WTC11 (cell line): ENCODE data around the gene CENPB. TPM values are rescaled to one million over a fixed set of nuclear protein-coding genes. Genes with fewer than 3 reads are reported as not detected.

Experiments used
- ATAC-seq: fragments of 200-7000 bp; cut with Tn5 transposase; 2 replicates; pipeline ENCODE4 v1.10.0; 2021; ENCODE audit warnings: mild to moderate bottlenecking, moderate library complexity
- CTCF ChIA-PET: fragments of 300-600 bp; sonication (Branson Sonifier 250); formaldehyde crosslinking; loops from one replicate; lab custom pipeline; 2021; ENCODE audit warnings: antibody characterized with exemption; lab: Charles Lee
- POLR2A ChIA-PET: fragments of 350-600 bp; sonication (Branson Sonifier 250); formaldehyde crosslinking; loops from one replicate; lab custom pipeline; 2021; ENCODE audit warnings: antibody characterized with exemption; lab: Charles Lee
- DNase-seq: peaks from one replicate; pipeline ENCODE4 v3.0.0; 2021; ENCODE audit warnings: low spot score
- H3K27ac Mint-ChIP-seq: 2 replicates; pipeline ENCODE4 v1.8.0; 2021; ENCODE audit warnings: mixed read lengths
- H3K27me3 Mint-ChIP-seq: 2 replicates; pipeline ENCODE4 v1.8.0; 2021; ENCODE audit warnings: low read depth, mild to moderate bottlenecking, moderate library complexity, mixed read lengths
- H3K36me3 Mint-ChIP-seq: 2 replicates; pipeline ENCODE4 v1.8.0; 2021; ENCODE audit warnings: mixed read lengths
- H3K4me1 Mint-ChIP-seq: 2 replicates; pipeline ENCODE4 v1.8.0; 2022; ENCODE audit warnings: mixed read lengths
- H3K4me3 Mint-ChIP-seq: 2 replicates; pipeline ENCODE4 v1.8.0; 2021; ENCODE audit warnings: mild to moderate bottlenecking, moderate library complexity, mixed read lengths
- H3K9me3 Mint-ChIP-seq: 2 replicates; pipeline ENCODE4 v1.8.0; 2021; ENCODE audit warnings: mixed read lengths
- CBFB ChIP-seq: sonication (generic); formaldehyde crosslinking; IDR thresholded peaks from 2 replicates; pipeline ENCODE4 v1.8.1; 2022; ENCODE audit warnings: mild to moderate bottlenecking, low read depth, missing genetic modification reagents
- ESRRA ChIP-seq: sonication (generic); formaldehyde crosslinking; IDR thresholded peaks from 2 replicates; pipeline ENCODE4 v1.8.1; 2022; ENCODE audit warnings: mild to moderate bottlenecking, missing genetic modification reagents, borderline replicate concordance
- ETV6 ChIP-seq: sonication (generic); formaldehyde crosslinking; IDR thresholded peaks from 2 replicates; pipeline ENCODE4 v1.8.1; 2022; ENCODE audit warnings: mild to moderate bottlenecking, missing genetic modification reagents
- FOXJ3 ChIP-seq: sonication (generic); formaldehyde crosslinking; IDR thresholded peaks from 2 replicates; pipeline ENCODE4 v1.9.0; 2021; ENCODE audit warnings: missing genetic modification reagents, mild to moderate bottlenecking, borderline replicate concordance
- FOXP1 ChIP-seq: sonication (generic); formaldehyde crosslinking; IDR thresholded peaks from 2 replicates; pipeline ENCODE4 v1.8.0; 2022; ENCODE audit warnings: missing genetic modification reagents, mild to moderate bottlenecking, moderate library complexity, borderline replicate concordance
- GABPB1 ChIP-seq: sonication (generic); formaldehyde crosslinking; IDR thresholded peaks from 2 replicates; pipeline ENCODE4 v1.8.1; 2023; ENCODE audit warnings: mild to moderate bottlenecking, missing genetic modification reagents
- HMGA2 ChIP-seq: fragments of 250-450 bp; sonication (Bioruptor Pico); IDR thresholded peaks from 2 replicates; pipeline ENCODE4 v1.4.0; 2021; ENCODE audit warnings: mild to moderate bottlenecking, moderate library complexity
- MXD4 ChIP-seq: fragments of 250-450 bp; sonication (Bioruptor Pico); IDR thresholded peaks from 2 replicates; pipeline ENCODE4 v1.8.0; 2021; ENCODE audit warnings: mild to moderate bottlenecking, moderate library complexity, borderline replicate concordance
- NFYB ChIP-seq: sonication (generic); formaldehyde crosslinking; conservative IDR thresholded peaks from 2 replicates; pipeline ENCODE4 v1.8.0; 2022; ENCODE audit warnings: low read depth, missing genetic modification reagents
- NR2C2 ChIP-seq: sonication (generic); formaldehyde crosslinking; IDR thresholded peaks from 2 replicates; pipeline ENCODE4 v1.8.0; 2022; ENCODE audit warnings: mild to moderate bottlenecking, missing genetic modification reagents
- NR3C1 ChIP-seq: sonication (generic); formaldehyde crosslinking; conservative IDR thresholded peaks from 2 replicates; pipeline ENCODE4 v1.8.1; 2023; ENCODE audit warnings: low read depth, mild to moderate bottlenecking, missing genetic modification reagents
- SMAD3 ChIP-seq: sonication (generic); formaldehyde crosslinking; IDR thresholded peaks from 2 replicates; pipeline ENCODE4 v1.8.0; 2022; ENCODE audit warnings: missing genetic modification reagents, mild to moderate bottlenecking, borderline replicate concordance
- SMAD4 ChIP-seq: sonication (generic); formaldehyde crosslinking; IDR thresholded peaks from 2 replicates; pipeline ENCODE4 v1.8.0; 2022; ENCODE audit warnings: mild to moderate bottlenecking, missing genetic modification reagents
- SOX15 ChIP-seq: fragments of 250-450 bp; sonication (Bioruptor Pico); IDR thresholded peaks from 2 replicates; pipeline ENCODE4 v1.9.0; 2021; ENCODE audit warnings: mild to moderate bottlenecking
- ZNF232 ChIP-seq: sonication (generic); formaldehyde crosslinking; IDR thresholded peaks from 2 replicates; pipeline ENCODE4 v1.8.0; 2022; ENCODE audit warnings: mild to moderate bottlenecking, missing genetic modification reagents
- total RNA-seq: library from RNA; stranded (reverse); gene quantifications from 3 replicates; pipeline ENCODE4 v1.2.3, GENCODE V29; 2021
- TF ChIP-seq, protein P1 (sequence below): sonication (generic); formaldehyde crosslinking; IDR thresholded peaks from 2 replicates; pipeline ENCODE4 v1.8.0; 2022; ENCODE audit warnings: mild to moderate bottlenecking, missing genetic modification reagents
- TF ChIP-seq, protein P2 (sequence below): sonication (generic); formaldehyde crosslinking; IDR thresholded peaks from 2 replicates; pipeline ENCODE4 v1.8.1; 2022; ENCODE audit warnings: low read depth, missing genetic modification reagents, borderline replicate concordance
- TF ChIP-seq, protein P3 (sequence below): sonication (generic); formaldehyde crosslinking; IDR thresholded peaks from 2 replicates; pipeline ENCODE4 v1.8.0; 2023; ENCODE audit warnings: missing genetic modification reagents, mild to moderate bottlenecking, borderline replicate concordance
- TF ChIP-seq, protein P4 (sequence below): sonication (generic); formaldehyde crosslinking; IDR thresholded peaks from 2 replicates; pipeline ENCODE4 v1.8.1; 2022; ENCODE audit warnings: missing genetic modification reagents, borderline replicate concordance
- TF ChIP-seq, protein P5 (sequence below): sonication (generic); formaldehyde crosslinking; IDR thresholded peaks from 2 replicates; pipeline ENCODE4 v1.8.1; 2023; ENCODE audit warnings: mild to moderate bottlenecking, missing genetic modification reagents, moderate library complexity

CENPB gene
- total RNA-seq, 1 experiment from 2014 or later: 58.7 TPM

DNA sequence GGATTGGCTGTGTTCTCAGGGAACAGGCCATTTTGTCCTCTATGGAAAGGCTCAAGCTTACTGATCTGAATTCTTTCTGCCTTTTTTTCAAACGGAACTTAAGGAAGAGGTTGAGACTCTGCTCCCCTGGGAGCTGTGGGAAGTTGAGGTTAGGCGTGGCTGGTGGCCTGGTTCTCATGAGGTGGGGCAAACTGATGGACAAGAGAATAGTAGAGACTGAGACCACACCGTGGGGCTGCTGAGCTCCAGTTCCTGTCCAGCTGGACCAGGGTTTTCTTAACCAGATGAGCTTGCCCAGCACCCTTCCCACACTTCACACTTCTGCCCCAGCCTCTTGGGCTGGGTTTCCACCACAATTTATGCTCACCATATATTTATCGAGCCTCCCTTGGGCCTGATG is 39.9 kb upstream of the CENPB start:
- no peak for DNase-seq
- CTCF ChIA-PET: interaction anchor here (0.5 to 1.3 kb wide), 3 partner anchors 28 to 81 kb away, joined by 3 to 6 read pairs (median 3); no protein-coding TSS in a partner anchor
- Mint-ChIP-seq H3K4me3 (no peak overlapping the region), H3K27me3 (no peaks in the 10 kb centered on the region), H3K4me1 (0 out of 2 replicates have a peak, but pooled peaks cover 2% of the 10 kb centered on the region), H3K27ac (no peak overlapping the region), H3K36me3 (no peaks in the 10 kb centered on the region), H3K9me3 (no peaks in the 10 kb centered on the region)
- TF ChIP-seq NR3C1 (CRISPR knock-in tag) (no peak), NFYB (CRISPR knock-in tag) (no peak), SMAD4 (CRISPR knock-in tag) (no peak), ESRRA (CRISPR knock-in tag) (no peak), CBFB (CRISPR knock-in tag) (no peak), SOX15 (CRISPR knock-in tag) (no peak), HMGA2 (CRISPR knock-in tag) (no peak), NR2C2 (CRISPR knock-in tag) (no peak)
- TF ChIP-seq, protein P1, sequence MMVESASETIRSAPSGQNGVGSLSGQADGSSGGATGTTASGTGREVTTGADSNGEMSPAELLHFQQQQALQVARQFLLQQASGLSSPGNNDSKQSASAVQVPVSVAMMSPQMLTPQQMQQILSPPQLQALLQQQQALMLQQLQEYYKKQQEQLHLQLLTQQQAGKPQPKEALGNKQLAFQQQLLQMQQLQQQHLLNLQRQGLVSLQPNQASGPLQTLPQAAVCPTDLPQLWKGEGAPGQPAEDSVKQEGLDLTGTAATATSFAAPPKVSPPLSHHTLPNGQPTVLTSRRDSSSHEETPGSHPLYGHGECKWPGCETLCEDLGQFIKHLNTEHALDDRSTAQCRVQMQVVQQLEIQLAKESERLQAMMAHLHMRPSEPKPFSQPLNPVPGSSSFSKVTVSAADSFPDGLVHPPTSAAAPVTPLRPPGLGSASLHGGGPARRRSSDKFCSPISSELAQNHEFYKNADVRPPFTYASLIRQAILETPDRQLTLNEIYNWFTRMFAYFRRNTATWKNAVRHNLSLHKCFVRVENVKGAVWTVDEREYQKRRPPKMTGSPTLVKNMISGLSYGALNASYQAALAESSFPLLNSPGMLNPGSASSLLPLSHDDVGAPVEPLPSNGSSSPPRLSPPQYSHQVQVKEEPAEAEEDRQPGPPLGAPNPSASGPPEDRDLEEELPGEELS (CRISPR knock-in tag): no peak
- TF ChIP-seq, protein P2, sequence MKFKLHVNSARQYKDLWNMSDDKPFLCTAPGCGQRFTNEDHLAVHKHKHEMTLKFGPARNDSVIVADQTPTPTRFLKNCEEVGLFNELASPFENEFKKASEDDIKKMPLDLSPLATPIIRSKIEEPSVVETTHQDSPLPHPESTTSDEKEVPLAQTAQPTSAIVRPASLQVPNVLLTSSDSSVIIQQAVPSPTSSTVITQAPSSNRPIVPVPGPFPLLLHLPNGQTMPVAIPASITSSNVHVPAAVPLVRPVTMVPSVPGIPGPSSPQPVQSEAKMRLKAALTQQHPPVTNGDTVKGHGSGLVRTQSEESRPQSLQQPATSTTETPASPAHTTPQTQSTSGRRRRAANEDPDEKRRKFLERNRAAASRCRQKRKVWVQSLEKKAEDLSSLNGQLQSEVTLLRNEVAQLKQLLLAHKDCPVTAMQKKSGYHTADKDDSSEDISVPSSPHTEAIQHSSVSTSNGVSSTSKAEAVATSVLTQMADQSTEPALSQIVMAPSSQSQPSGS (CRISPR knock-in tag): no peak
- ATAC-seq: no peak
- POLR2A ChIA-PET: no interaction called here

DNA sequence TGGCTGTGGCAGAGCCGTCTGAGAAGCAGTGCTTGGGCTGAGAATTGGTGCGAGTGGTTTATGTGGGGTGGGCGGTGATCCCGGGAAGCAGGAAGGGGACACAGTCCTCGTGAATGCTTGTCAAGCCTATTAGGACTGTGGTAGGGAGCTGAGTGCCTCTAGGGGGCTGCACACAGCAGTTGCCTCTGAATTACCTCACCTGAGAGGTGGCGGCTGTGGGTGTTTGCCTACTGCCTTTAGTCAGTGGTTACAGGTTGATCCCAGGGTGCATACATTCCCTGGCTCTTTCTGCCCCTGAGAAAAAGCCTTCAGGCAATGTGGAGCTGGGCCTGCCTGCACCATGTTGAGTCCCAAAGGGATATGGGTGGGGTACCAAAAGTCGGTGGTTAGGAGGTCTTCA is 39.0 kb upstream of the CENPB start:
- ChIA-PET CTCF (interaction anchor here (0.6 to 1.3 kb wide), 8 partner anchors 11 to 247 kb away, joined by 3 to 6 read pairs (median 3); partner anchors contain the start of genes CENPB and SPEF1), POLR2A (no interaction called here)
- H3K4me1 Mint-ChIP-seq: 0 out of 2 replicates have a peak, but pooled peaks cover 6% of the 10 kb centered on the region
- no peaks in the 10 kb centered on the region for H3K9me3 Mint-ChIP-seq
- DNase-seq (peak; percentile 39), ATAC-seq (peak; percentile 76)
- H3K27ac Mint-ChIP-seq: no peak overlapping the region
- TF ChIP-seq SMAD3 (CRISPR knock-in tag): no peak
- no peak for TF ChIP-seq ZNF232 (CRISPR knock-in tag)
- TF ChIP-seq, protein P3, sequence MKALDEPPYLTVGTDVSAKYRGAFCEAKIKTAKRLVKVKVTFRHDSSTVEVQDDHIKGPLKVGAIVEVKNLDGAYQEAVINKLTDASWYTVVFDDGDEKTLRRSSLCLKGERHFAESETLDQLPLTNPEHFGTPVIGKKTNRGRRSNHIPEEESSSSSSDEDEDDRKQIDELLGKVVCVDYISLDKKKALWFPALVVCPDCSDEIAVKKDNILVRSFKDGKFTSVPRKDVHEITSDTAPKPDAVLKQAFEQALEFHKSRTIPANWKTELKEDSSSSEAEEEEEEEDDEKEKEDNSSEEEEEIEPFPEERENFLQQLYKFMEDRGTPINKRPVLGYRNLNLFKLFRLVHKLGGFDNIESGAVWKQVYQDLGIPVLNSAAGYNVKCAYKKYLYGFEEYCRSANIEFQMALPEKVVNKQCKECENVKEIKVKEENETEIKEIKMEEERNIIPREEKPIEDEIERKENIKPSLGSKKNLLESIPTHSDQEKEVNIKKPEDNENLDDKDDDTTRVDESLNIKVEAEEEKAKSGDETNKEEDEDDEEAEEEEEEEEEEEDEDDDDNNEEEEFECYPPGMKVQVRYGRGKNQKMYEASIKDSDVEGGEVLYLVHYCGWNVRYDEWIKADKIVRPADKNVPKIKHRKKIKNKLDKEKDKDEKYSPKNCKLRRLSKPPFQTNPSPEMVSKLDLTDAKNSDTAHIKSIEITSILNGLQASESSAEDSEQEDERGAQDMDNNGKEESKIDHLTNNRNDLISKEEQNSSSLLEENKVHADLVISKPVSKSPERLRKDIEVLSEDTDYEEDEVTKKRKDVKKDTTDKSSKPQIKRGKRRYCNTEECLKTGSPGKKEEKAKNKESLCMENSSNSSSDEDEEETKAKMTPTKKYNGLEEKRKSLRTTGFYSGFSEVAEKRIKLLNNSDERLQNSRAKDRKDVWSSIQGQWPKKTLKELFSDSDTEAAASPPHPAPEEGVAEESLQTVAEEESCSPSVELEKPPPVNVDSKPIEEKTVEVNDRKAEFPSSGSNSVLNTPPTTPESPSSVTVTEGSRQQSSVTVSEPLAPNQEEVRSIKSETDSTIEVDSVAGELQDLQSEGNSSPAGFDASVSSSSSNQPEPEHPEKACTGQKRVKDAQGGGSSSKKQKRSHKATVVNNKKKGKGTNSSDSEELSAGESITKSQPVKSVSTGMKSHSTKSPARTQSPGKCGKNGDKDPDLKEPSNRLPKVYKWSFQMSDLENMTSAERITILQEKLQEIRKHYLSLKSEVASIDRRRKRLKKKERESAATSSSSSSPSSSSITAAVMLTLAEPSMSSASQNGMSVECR (CRISPR knock-in tag): no peak
- no peak for TF ChIP-seq MXD4
- TF ChIP-seq ETV6 (CRISPR knock-in tag): no peak
- TF ChIP-seq GABPB1 (CRISPR knock-in tag): no peak
- no peaks in the 10 kb centered on the region for H3K36me3 Mint-ChIP-seq
- H3K27me3 Mint-ChIP-seq: no peaks in the 10 kb centered on the region
- no peak overlapping the region for H3K4me3 Mint-ChIP-seq

DNA sequence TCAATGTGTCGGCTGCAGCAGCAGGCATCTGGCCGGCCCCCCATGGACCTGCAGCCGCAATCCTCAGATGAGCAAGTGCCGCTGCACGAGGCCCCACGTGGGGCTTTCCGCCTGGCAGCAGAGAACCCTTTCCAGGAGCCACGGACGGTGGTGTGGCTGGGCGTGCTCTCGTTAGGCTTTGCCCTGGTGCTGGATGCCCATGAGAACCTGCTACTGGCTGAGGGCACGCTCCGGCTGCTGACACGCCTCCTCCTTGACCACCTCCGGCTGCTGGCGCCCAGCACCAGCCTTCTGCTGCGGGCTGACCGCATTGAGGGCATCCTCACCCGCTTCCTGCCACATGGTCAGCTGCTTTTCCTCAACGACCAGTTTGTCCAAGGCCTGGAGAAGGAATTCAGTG is 37.3 kb upstream of the CENPB start:
- Mint-ChIP-seq H3K27me3 (no peaks in the 10 kb centered on the region), H3K36me3 (no peaks in the 10 kb centered on the region), H3K9me3 (no peaks in the 10 kb centered on the region), H3K4me1 (peaks cover 14% of the 10 kb centered on the region), H3K27ac (no peak overlapping the region), H3K4me3 (no peak overlapping the region)
- ATAC-seq (no peak), DNase-seq (no peak)
- POLR2A ChIA-PET: interaction anchor here (0.7 kb wide), 1 partner anchor 24 kb away, joined by 4 read pairs; no protein-coding TSS in a partner anchor
- CTCF ChIA-PET: no interaction called here
- TF ChIP-seq FOXP1 (CRISPR knock-in tag): no peak
- TF ChIP-seq, protein P1 (CRISPR knock-in tag): no peak
- TF ChIP-seq, protein P4, sequence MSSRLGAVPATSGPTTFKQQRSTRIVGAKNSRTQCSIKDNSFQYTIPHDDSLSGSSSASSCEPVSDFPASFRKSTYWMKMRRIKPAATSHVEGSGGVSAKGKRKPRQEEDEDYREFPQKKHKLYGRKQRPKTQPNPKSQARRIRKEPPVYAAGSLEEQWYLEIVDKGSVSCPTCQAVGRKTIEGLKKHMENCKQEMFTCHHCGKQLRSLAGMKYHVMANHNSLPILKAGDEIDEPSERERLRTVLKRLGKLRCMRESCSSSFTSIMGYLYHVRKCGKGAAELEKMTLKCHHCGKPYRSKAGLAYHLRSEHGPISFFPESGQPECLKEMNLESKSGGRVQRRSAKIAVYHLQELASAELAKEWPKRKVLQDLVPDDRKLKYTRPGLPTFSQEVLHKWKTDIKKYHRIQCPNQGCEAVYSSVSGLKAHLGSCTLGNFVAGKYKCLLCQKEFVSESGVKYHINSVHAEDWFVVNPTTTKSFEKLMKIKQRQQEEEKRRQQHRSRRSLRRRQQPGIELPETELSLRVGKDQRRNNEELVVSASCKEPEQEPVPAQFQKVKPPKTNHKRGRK (CRISPR knock-in tag): no peak
- TF ChIP-seq FOXJ3 (CRISPR knock-in tag): no peak
- no peak for TF ChIP-seq ETV6 (CRISPR knock-in tag)
- TF ChIP-seq, protein P5, sequence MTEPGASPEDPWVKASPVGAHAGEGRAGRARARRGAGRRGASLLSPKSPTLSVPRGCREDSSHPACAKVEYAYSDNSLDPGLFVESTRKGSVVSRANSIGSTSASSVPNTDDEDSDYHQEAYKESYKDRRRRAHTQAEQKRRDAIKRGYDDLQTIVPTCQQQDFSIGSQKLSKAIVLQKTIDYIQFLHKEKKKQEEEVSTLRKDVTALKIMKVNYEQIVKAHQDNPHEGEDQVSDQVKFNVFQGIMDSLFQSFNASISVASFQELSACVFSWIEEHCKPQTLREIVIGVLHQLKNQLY (CRISPR knock-in tag): no peak
